Trophoblast cell (in vitro differentiated cells and primary cell): Measurements from ENCODE around the gene STAC.

Experiments
- DNase-seq, 2 donors: peaks; one replicate each; pipeline ENCODE4 v3.0.0-alpha.2; 2016
- H2AFZ ChIP-seq: 2 replicates; pipeline ENCODE4 v1.6.1; 2013; ENCODE audit warnings: low read length, moderate library complexity, mild to moderate bottlenecking; ENCODE audit not compliant: insufficient read depth, poor library complexity
- H2AK5ac ChIP-seq: 2 replicates; pipeline ENCODE4 v1.6.1; 2013; ENCODE audit warnings: mild to moderate bottlenecking, low read length
- H2BK120ac ChIP-seq: 2 replicates; pipeline ENCODE4 v1.6.1; 2013; ENCODE audit warnings: low read length, mild to moderate bottlenecking, moderate library complexity; ENCODE audit not compliant: insufficient read depth, poor library complexity
- H2BK12ac ChIP-seq: 2 replicates; pipeline ENCODE4 v1.6.1; 2013; ENCODE audit warnings: mild to moderate bottlenecking, low read length, moderate library complexity
- H2BK5ac ChIP-seq: 2 replicates; pipeline ENCODE4 v1.6.1; 2013; ENCODE audit warnings: low read length, low read depth, moderate library complexity, mild to moderate bottlenecking; ENCODE audit not compliant: poor library complexity
- H3K14ac ChIP-seq: 2 replicates; pipeline ENCODE4 v1.6.1; 2013; ENCODE audit warnings: mild to moderate bottlenecking, low read length
- H3K18ac ChIP-seq: 2 replicates; pipeline ENCODE4 v1.6.1; 2013; ENCODE audit warnings: mild to moderate bottlenecking, low read length
- H3K23ac ChIP-seq: 2 replicates; pipeline ENCODE4 v1.6.1; 2013; ENCODE audit warnings: low read length
- H3K27ac ChIP-seq: 2 replicates; pipeline ENCODE4 v1.5.1; 2013; ENCODE audit warnings: low read depth, mild to moderate bottlenecking, inconsistent platforms, low read length, moderate library complexity
- H3K27me3 ChIP-seq: 2 replicates; pipeline ENCODE4 v1.6.1; 2013; ENCODE audit warnings: inconsistent platforms, mild to moderate bottlenecking, low read length, moderate library complexity; ENCODE audit not compliant: insufficient read depth
- H3K36me3 ChIP-seq, 2 experiments: 1 replicate in 1 of 2; 2 replicates in 1 of 2; pipeline ENCODE4 v1.6.1; 2013; ENCODE audit warnings: low read length in 2 of 2, mild to moderate bottlenecking in 2 of 2, moderate library complexity in 1 of 2; ENCODE audit not compliant: insufficient read depth in 2 of 2, control insufficient read depth in 1 of 2
- H3K4ac ChIP-seq: 2 replicates; pipeline ENCODE4 v1.6.1; 2013; ENCODE audit warnings: low read depth, mild to moderate bottlenecking, low read length, moderate library complexity
- H3K4me1 ChIP-seq, 2 experiments: 1 replicate in 1 of 2; 2 replicates in 1 of 2; pipeline ENCODE4 v1.6.1; 2013; ENCODE audit warnings: low read length in 2 of 2, mild to moderate bottlenecking in 2 of 2, moderate library complexity in 1 of 2; ENCODE audit not compliant: insufficient read depth in 2 of 2, control insufficient read depth in 1 of 2
- H3K4me2 ChIP-seq: 2 replicates; pipeline ENCODE4 v1.6.1; 2013; ENCODE audit warnings: inconsistent platforms, mild to moderate bottlenecking, low read length, moderate library complexity
- H3K4me3 ChIP-seq: 2 replicates; pipeline ENCODE4 v1.5.1; 2013; ENCODE audit warnings: mild to moderate bottlenecking, low read depth, low read length, inconsistent platforms
- H3K79me1 ChIP-seq: one replicate; pipeline ENCODE4 v1.6.1; 2013; ENCODE audit warnings: low read length
- H3K79me2 ChIP-seq: 2 replicates; pipeline ENCODE4 v1.6.1; 2013; ENCODE audit warnings: low read length, mild to moderate bottlenecking; ENCODE audit not compliant: control insufficient read depth, insufficient read depth, poor library complexity
- H3K9ac ChIP-seq: 2 replicates; pipeline ENCODE4 v1.6.1; 2013; ENCODE audit warnings: mild to moderate bottlenecking, low read length
- H3K9me3 ChIP-seq: 2 replicates; pipeline ENCODE4 v1.6.1; 2013; ENCODE audit warnings: low read depth, mild to moderate bottlenecking, control low read depth, inconsistent platforms, low read length; ENCODE audit not compliant: insufficient read depth
- H4K12ac ChIP-seq: 2 replicates; pipeline ENCODE4 v1.6.1; 2013; ENCODE audit warnings: low read depth, mild to moderate bottlenecking, low read length, moderate library complexity
- H4K8ac ChIP-seq: 2 replicates; pipeline ENCODE4 v1.6.1; 2013; ENCODE audit warnings: low read depth, mild to moderate bottlenecking, low read length, moderate library complexity
- H4K91ac ChIP-seq: one replicate; pipeline ENCODE4 v1.6.1; 2013; ENCODE audit warnings: low read depth, mild to moderate bottlenecking, low read length, moderate library complexity
- WGBS: extraction: QIAGEN DNeasy Blood & Tissue Kit; methylation state at CpG from one replicate; pipeline ENCODE4 v1.1.7; 2013; ENCODE audit warnings: missing lambda C conversion rate; ENCODE audit not compliant: insufficient read length, insufficient coverage; ENCODE audit errors: extremely low coverage; 5-methylcytosine and 5-hydroxymethylcytosine counted together

The STAC gene

GRCh38 chr3:36483709-36484108 lies 103.4 kb downstream of the STAC start:
- Histone ChIP-seq H3K4me1 (peaks cover 2 to 4% of the 10 kb centered on the region in 2 experiments), H2AK5ac (no peak overlapping the region), H3K9ac (no peak overlapping the region), H3K36me3 (no peaks in the 10 kb centered on the region), H3K27me3 (no peaks in the 10 kb centered on the region), H2BK120ac (no peak overlapping the region), H3K79me1 (no peaks in the 10 kb centered on the region), H3K14ac (no peak overlapping the region), H3K27ac (no peak overlapping the region), H3K4ac (no peak overlapping the region), H2AFZ (no peak overlapping the region), H4K8ac (no peak overlapping the region), H3K4me3 (no peak overlapping the region), H4K12ac (no peak overlapping the region), H3K18ac (no peak overlapping the region), H3K4me2 (no peak overlapping the region), H3K9me3 (no peaks in the 10 kb centered on the region), H4K91ac (no peak overlapping the region), H3K79me2 (no peaks in the 10 kb centered on the region), H2BK5ac (no peak overlapping the region), H2BK12ac (no peak overlapping the region), H3K23ac (no peak overlapping the region)
- DNase-seq = no peak
- no CpG with 5 or more reads among the region's 5 CpGs for WGBS

GRCh38 chr3:36484386-36484785 lies 104.1 kb downstream of the STAC start:
- Histone ChIP-seq H2AFZ (no peak overlapping the region), H3K36me3 (no peaks in the 10 kb centered on the region), H3K23ac (no peak overlapping the region), H3K4me1 (peaks cover 2 to 4% of the 10 kb centered on the region in 2 experiments), H3K4ac (no peak overlapping the region), H2BK5ac (no peak overlapping the region), H3K9ac (no peak overlapping the region), H3K79me1 (no peaks in the 10 kb centered on the region), H3K14ac (no peak overlapping the region), H4K12ac (no peak overlapping the region), H3K4me2 (no peak overlapping the region), H2BK12ac (no peak overlapping the region), H2BK120ac (no peak overlapping the region), H3K27me3 (no peaks in the 10 kb centered on the region), H3K27ac (no peak overlapping the region), H2AK5ac (no peak overlapping the region), H4K8ac (no peak overlapping the region), H3K79me2 (no peaks in the 10 kb centered on the region), H4K91ac (no peak overlapping the region), H3K18ac (no peak overlapping the region), H3K4me3 (no peak overlapping the region), H3K9me3 (no peaks in the 10 kb centered on the region)
- DNase-seq = no peak
- no CpG with 5 or more reads among the region's 1 CpG for WGBS

GRCh38 chr3:36486009-36486795 lies 105.9 kb downstream of the STAC start:
- Histone ChIP-seq H4K91ac (no peak overlapping the region), H4K8ac (no peak overlapping the region), H3K23ac (no peak overlapping the region), H2BK5ac (no peak overlapping the region), H3K9ac (no peak overlapping the region), H3K79me2 (no peaks in the 10 kb centered on the region), H4K12ac (no peak overlapping the region), H3K4ac (no peak overlapping the region), H2BK12ac (no peak overlapping the region), H3K4me3 (no peak overlapping the region), H3K27ac (no peak overlapping the region), H3K4me1 (peaks cover 2 to 4% of the 10 kb centered on the region in 2 experiments), H3K4me2 (no peak overlapping the region), H3K9me3 (no peaks in the 10 kb centered on the region), H2AFZ (no peak overlapping the region), H3K79me1 (no peaks in the 10 kb centered on the region), H2AK5ac (no peak overlapping the region), H2BK120ac (no peak overlapping the region), H3K36me3 (no peaks in the 10 kb centered on the region), H3K27me3 (no peaks in the 10 kb centered on the region), H3K14ac (no peak overlapping the region), H3K18ac (no peak overlapping the region)
- WGBS = no CpG with 5 or more reads among the region's 8 CpGs
- DNase-seq = no peak

GRCh38 chr3:36487616-36488015 lies 107.3 kb downstream of the STAC start:
- no peak overlapping the region for H4K91ac ChIP-seq
- H4K8ac ChIP-seq = no peak overlapping the region
- H3K4me2 ChIP-seq = no peak overlapping the region
- no peak overlapping the region for H3K18ac ChIP-seq
- no peak overlapping the region for H2BK5ac ChIP-seq
- no peaks in the 10 kb centered on the region for H3K27me3 ChIP-seq
- no peak overlapping the region for H2BK120ac ChIP-seq
- H3K4ac ChIP-seq = no peak overlapping the region
- no peak overlapping the region for H2AK5ac ChIP-seq
- no peaks in the 10 kb centered on the region for H3K9me3 ChIP-seq
- no peaks in the 10 kb centered on the region for H3K79me1 ChIP-seq
- no peaks in the 10 kb centered on the region for H3K79me2 ChIP-seq
- no peak overlapping the region for H2BK12ac ChIP-seq
- DNase-seq = no peak
- H3K23ac ChIP-seq = no peak overlapping the region
- H2AFZ ChIP-seq = no peak overlapping the region
- no peaks in the 10 kb centered on the region for H3K36me3 ChIP-seq
- H3K9ac ChIP-seq = no peak overlapping the region
- H4K12ac ChIP-seq = no peak overlapping the region
- H3K4me3 ChIP-seq = no peak overlapping the region
- H3K14ac ChIP-seq = no peak overlapping the region
- WGBS = no CpG with 5 or more reads among the region's 4 CpGs
- peaks cover 2 to 4% of the 10 kb centered on the region in 2 experiments for H3K4me1 ChIP-seq
- H3K27ac ChIP-seq = no peak overlapping the region
